RPMI8226 (cell line): Measurements from ENCODE around the gene GRB14.

Experiments used
- DNase-seq: peaks from one replicate; pipeline ENCODE4 v3.0.0-alpha.2; 2015

GRB14 gene

GRCh38 chr2:164613321-164613982 lies 7.8 kb downstream of the GRB14 start:
- no peak for DNase-seq

GRCh38 chr2:164609790-164610189 lies 11.5 kb downstream of the GRB14 start:
- DNase-seq: no peak

- DNase-seq: no peak
Observed at GRCh38 chr2:164606557-164606956, 14.7 kb downstream of the GRB14 start.

- no peak for DNase-seq
Observed at GRCh38 chr2:164605295-164605694, 16.0 kb downstream of the GRB14 start.

GRCh38 chr2:164600763-164601162 lies 20.5 kb downstream of the GRB14 start:
- DNase-seq: no peak

GRCh38 chr2:164599954-164600589 lies 21.2 kb downstream of the GRB14 start:
- DNase-seq: peak; percentile 72

GRCh38 chr2:164597983-164598382 lies 23.3 kb downstream of the GRB14 start:
- DNase-seq: no peak

GRCh38 chr2:164595031-164595430 lies 26.3 kb downstream of the GRB14 start:
- DNase-seq: no peak

GRCh38 chr2:164593959-164594358 lies 27.3 kb downstream of the GRB14 start:
- DNase-seq: no peak

GRCh38 chr2:164593541-164593940 lies 27.7 kb downstream of the GRB14 start:
- DNase-seq: no peak

GRCh38 chr2:164589522-164589921 lies 31.8 kb downstream of the GRB14 start:
- DNase-seq: no peak

- DNase-seq: no peak
Observed at GRCh38 chr2:164581050-164581449, 40.2 kb downstream of the GRB14 start.

GRCh38 chr2:164574931-164575330 lies 46.4 kb downstream of the GRB14 start:
- DNase-seq: no peak

- no peak for DNase-seq
Observed at GRCh38 chr2:164570475-164570874, 50.8 kb downstream of the GRB14 start.

GRCh38 chr2:164569378-164569777 lies 51.9 kb downstream of the GRB14 start:
- no peak for DNase-seq

- no peak for DNase-seq
Observed at GRCh38 chr2:164568317-164568716, 53.0 kb downstream of the GRB14 start.

- no peak for DNase-seq
Observed at GRCh38 chr2:164567335-164567989, 53.8 kb downstream of the GRB14 start.

- DNase-seq: no peak
Observed at GRCh38 chr2:164565359-164565758, 55.9 kb downstream of the GRB14 start.

- DNase-seq: no peak
Observed at GRCh38 chr2:164562666-164563065, 58.6 kb downstream of the GRB14 start.

- DNase-seq: no peak
Observed at GRCh38 chr2:164561991-164562390, 59.3 kb downstream of the GRB14 start.

- no peak for DNase-seq
Observed at GRCh38 chr2:164561416-164561815, 59.9 kb downstream of the GRB14 start.

GRCh38 chr2:164560902-164561301 lies 60.4 kb downstream of the GRB14 start:
- DNase-seq: no peak

GRCh38 chr2:164560181-164560792 lies 61.0 kb downstream of the GRB14 start:
- peak; percentile 38 for DNase-seq

GRCh38 chr2:164558450-164558849 lies 62.8 kb downstream of the GRB14 start:
- DNase-seq: no peak
